Measurements from ENCODE around the gene OMP.

OMP gene

GRCh38 chr11:77151804-77152509 lies 49.3 kb downstream of the OMP start:
- no peaks in the 10 kb centered on the region for H3K4me1 ChIP-seq (ENCODE audit: control insufficient read depth, insufficient read depth, low read length)
- H3K27me3 ChIP-seq (ENCODE audit: control insufficient read depth, insufficient read depth, low read length) = peaks cover under 1% of the 10 kb centered on the region
- no peak overlapping the region for H3K4me3 ChIP-seq (ENCODE audit: low read depth, low read length)
- no peaks in the 10 kb centered on the region for H3K36me3 ChIP-seq (ENCODE audit: control insufficient read depth, insufficient read depth, low read length)
- no peak overlapping the region for H3K9ac ChIP-seq (ENCODE audit: low read depth, low read length)
- no peaks in the 10 kb centered on the region for H3K9me3 ChIP-seq (ENCODE audit: control insufficient read depth, insufficient read depth, low read length)

- Histone ChIP-seq H3K4me1 (ENCODE audit: control insufficient read depth, insufficient read depth, low read length) (no peaks in the 10 kb centered on the region), H3K36me3 (ENCODE audit: control insufficient read depth, insufficient read depth, low read length) (no peaks in the 10 kb centered on the region), H3K9ac (ENCODE audit: low read depth, low read length) (no peak overlapping the region), H3K4me3 (ENCODE audit: low read depth, low read length) (no peak overlapping the region), H3K27me3 (ENCODE audit: control insufficient read depth, insufficient read depth, low read length) (no peaks in the 10 kb centered on the region), H3K9me3 (ENCODE audit: control insufficient read depth, insufficient read depth, low read length) (no peaks in the 10 kb centered on the region)
These were observed 50.2 kb downstream of the OMP start for GRCh38 chr11:77152846-77153245.

Data from iPS-15b (cell line).